ENCODE results near the gene NKX1-1.
"Not testable (repeated sequence)": the region's sequence is repeated elsewhere in the genome, so short reads cannot be mapped to it uniquely, and the experiment has no call there.

Gene NKX1-1

DNA sequence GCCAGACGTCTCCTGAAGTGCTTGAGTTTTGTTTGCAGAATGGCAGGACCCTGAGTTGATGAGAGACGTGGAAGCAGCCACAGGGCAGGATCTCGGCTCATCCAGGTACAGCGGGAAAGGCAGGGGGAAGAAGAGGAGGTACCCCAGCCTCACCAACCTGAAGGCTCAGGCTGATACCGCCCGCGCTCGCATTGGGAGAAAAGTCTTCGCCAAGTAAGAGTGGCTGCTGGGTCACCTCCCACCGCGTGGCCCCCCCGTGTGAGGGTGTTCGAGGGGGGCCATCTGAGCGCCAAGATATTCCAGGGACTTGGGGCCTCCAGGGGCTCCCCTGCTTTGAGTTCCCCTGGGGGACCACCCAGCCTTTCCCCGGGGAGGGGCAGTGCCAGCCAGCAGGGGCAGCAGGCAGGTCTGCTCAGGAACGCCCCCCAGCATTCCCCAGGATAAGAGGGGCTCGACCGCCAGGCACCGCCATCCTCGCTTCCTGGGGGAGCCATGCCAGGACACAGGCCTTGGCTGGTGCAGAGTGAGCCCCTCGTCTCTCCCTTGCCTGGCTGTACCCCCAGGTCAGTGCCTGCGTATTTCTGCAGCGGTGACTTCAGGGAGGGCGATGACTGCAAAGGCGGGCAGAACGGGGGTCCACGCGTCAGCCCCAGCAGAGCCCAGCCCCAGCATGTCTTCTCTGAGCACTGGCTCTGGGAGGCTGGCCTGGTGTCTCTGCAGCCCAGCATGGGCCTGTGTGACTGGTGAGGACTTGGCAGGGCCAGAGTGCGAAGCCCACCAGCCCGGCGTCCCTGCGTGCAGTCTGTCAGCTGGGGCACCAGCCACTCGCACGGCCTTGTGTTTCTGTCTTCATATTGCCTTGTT lies 22.3 kb downstream of the NKX1-1 start:
- DNase-seq, result no peak

DNA sequence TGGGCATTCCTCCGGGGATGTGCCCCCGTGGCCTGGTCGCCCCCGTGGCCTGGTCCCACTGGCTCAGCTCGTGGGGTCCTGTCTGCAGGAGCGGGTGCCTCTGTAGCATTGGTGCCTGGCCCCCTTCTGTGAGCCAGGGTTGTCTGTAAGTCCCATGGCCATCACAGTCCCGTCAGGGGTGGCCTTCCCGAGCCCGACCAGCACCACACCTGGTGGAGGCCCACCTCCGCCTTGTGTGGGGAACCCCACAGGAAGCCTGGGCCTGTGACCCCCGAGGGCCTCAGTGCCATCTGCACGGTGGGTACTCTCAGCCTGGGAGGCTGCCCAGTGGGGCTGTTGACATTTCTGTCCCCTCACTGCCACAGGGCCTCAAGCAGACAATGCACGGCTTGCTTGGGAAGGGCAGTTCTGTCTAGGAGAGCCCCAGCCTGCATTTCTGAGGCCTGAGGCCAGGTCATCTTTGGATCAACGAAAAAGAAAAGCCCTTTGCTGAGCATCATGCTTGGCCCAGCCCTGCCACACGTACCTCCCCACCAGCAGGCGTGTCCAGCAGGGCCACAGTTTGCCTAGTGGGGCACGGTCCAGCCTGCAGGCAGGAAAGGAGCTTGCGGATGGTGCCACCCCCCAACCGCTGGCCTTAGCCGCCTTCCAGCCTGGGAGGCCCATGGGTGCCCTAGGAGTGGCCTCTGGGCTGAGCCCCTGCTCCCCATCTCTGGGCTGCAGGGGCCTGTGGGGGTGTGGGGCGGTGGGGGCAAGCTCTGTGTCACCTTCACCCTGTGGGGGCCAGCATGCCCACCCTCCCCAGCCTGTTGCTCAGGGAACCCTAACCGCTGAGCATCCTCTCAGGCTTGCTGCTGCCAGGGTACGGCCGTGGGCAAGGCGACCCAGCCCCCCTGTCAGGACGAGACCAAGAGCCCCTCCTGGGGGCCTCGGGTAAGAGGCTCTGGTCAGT lies 23.2 kb downstream of the NKX1-1 start:
- no peak for DNase-seq

DNA sequence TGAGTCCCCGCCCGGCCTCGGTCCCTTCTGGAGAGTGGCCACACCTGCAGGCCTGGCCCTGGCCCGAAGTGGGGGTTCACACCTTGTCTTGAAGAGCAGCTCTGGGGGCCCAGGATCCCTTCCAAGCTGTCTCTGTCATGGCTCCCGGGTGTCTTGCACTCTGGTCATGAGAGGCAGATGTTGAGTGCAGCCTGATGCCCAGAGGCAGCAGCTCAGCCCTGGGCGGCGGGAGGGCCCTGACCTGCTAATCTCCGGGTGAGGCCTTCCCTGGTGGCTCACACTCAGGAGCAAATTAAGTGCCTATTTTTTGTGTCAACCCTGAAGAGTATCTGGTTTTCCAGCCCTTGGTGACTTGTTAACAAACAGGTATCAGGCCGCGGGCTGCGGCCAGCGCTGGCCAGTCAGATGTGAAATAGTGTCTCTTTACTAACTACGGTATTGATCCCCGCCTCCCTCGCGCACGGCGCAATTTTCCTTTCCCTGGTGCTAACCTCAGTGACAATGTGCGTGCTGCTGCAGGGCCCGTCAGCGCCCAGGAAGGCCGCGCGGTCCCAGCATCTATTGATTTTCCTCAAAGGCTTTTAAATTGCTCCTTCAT lies 24.2 kb downstream of the NKX1-1 start:
- DNase-seq, result no peak

DNA sequence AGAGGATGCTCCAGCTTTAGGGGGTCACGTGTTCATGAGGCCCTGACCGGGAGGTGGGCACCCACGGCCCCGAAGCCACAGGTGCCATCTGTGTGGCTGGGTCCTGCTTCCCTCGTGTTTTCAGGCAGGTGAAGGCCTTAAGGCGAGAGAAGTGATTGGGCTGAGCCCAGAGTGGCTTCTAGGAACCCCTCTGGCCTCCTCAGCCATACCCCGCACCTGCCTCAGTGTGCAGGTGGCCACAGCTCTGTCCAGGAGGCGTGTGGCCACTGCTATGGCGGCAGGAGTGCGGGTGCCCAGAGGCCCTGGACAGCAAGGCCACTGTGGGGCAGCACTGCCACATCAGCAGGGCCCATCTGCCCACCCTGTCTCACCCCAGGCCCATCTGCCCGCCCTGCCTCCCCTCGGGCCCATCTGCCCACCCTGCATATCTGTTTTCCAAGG lies 25.0 kb downstream of the NKX1-1 start:
- DNase-seq, result no peak

DNA sequence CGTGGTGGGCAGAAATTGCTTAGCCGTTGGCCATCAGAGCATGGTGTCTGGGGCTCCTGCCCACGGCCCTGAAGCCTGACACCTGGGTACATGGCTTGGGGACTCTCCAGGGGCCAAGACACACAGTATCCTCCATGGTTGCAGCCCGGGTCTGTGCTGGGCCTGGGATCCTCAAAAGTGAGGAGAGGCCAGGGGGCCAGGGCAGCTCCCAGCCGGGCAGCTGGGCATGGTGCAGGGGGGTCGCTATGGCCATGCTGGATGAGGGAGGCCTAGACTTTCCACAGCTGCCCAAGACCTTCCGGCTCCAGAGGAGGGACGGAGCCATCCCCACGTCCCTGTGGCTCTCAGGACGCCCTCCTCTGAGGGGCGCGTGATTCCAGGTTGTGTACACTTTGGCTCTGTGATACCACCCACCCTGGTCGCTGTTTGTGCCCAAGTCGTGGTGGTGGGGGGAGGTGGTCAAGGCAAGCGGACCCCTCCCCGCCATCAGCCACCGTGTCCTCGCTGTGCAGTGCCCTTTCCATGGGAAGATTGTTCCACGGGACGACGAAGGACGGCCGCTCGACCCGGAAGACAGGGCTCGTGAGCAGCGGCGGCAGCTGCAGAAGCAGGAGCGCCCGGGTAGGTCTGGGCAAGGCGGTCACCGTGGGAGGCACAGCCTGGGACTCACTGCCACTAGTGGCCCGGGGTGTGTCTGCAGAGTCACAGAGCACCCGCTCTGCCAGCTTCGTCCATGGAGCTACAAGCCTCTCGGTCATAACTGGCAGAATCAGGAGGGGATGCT lies 25.7 kb downstream of the NKX1-1 start:
- no peak for DNase-seq

DNA sequence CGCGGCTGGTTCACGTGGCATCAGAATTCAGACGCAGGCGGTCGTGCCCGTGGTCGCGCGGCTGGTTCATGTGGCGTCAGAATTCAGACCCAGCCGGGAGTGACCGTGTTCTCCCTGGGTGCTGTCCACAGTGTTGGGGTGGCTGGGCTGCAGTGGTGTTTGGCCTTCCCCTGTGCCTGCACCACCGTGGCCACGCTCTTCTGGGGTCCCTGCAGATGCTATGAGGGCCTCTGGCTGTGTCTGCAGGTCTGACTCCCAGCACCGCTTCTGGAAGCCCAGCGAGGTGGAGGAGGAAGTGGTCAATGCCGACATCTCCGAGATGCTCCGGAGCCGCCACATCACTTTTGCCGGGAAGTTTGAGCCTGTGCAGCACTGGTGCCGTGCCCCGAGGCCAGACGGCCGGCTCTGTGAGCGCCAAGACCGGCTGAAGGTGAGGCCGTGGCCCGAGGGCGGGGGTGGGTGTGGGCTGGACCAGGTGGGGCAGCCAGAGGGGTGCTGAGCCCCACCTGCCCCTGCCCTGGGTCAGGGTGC lies 26.4 kb downstream of the NKX1-1 start:
- DNase-seq, result no peak

DNA sequence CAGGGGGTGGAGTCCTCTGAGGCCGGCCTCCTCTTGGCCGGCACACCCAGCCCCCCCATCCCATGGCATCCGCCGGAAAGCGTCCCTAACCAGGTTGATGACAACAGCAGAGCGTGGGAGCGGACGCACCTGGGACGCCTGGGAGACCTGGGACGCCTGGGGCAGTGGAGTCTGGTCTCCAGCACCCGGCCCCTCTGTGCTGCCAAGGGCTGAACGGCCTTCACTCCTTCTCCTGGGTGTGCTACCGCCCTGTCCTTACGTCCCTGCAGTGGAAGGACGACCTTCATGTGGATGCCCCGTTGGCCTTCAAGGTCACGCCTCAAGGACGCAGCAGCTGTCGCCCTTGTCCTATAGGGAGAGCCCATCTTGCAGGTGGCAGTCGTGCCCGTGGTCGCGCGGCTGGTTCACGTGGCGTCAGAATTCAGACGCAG lies 26.9 kb downstream of the NKX1-1 start:
- no peak for DNase-seq

DNA sequence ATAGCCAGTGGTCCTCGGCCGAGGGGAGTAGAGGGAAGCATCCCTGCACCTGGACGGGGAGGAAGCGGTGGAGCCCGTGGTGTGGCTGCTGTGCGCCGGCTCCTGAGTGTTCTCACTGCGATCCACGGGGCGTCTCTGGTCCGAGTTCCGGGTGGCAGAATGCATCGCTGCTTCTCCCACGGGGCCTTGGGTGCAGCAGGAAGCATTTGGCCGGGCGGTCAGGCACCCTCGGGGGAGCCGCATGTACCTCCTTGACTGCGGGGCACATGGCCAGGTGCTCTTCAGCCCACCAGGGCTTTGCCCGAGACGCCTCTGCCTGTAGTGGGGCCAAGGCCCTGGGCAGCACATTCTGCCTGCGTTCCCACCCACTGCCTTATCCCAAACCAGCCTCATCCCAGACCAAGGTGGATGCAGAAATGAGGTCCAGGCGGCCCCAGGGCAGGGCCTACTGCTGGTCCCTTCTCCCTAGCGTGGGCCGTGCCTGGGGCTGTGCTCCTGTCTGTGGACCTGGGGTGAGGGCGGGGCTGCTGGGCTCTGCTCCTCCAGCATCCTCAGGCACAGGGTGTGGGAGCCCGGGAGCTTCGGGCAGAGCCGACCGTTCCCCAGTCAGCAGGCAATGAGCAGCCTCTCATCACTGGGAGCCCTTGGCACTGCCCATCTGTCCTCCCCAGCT lies 27.5 kb downstream of the NKX1-1 start:
- DNase-seq, result no peak

DNA sequence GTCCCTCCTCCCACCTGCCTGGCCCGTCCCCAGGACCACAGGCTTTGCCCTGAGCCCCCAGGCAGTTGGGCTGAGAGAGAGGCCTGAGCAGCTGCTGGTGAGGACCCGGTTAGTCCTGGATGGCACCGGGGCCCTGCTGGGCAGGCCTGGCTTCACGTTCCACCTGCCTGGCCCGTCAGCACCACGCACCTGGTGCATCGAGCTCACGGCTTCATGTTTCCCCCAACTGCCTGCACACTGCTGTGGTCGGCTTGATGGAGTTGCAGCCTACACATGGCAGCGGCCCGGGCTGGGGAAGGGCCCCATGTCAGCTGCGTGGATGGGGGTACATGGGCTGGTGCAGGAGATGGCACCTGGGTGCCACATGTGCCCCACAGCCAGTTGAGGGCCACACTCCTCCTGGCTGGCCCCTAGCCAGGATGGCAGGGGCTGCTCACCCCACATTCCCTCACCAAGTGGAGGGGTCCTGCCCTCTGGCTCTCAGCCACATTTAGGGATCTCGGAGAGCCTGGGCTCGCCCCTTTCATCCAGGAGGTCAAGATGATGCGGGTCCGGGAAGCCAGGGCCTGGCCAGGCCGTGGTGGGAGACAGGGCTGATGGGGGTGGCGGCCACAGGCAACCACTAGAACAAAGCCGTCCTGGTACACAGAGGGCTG lies 28.5 kb downstream of the NKX1-1 start:
- DNase-seq, result no peak

DNA sequence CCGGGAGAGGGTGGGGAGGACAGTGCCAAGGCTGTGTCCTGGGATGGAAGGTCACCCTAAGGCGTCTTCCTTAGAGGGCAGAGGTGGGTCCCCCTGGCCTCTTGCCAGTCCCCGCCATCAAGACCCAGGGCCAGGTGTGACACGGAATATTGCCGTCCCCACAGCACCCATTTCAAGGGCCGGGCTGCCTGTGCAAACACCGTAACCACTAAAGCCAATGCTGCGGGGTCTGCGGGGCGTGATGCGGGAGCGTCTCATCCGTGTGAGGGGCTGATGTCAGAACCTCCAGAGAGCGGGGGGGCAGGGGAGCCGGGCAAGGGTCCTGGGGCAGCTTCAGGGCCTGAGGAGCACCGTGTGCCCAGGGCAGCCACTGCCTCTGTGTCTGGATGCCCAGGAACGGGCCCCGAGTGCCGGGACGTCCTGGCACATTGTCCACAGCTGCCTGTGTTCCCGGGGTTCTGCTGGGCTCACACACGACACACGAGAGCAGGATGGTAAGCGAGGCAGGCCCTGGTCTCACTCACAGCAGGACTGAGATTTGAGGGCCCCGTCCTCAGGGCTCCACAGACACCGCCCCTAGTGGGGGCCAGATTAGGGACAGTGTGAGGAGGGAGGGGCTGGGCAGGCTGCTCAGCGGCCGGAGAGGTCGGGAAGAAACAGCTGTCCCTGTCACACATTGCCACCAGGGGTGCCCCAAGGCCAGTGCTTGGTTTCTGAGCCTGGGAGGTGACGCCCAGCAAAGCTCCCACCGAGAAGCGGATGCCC lies 29.2 kb downstream of the NKX1-1 start:
- DNase-seq, result no peak

DNA sequence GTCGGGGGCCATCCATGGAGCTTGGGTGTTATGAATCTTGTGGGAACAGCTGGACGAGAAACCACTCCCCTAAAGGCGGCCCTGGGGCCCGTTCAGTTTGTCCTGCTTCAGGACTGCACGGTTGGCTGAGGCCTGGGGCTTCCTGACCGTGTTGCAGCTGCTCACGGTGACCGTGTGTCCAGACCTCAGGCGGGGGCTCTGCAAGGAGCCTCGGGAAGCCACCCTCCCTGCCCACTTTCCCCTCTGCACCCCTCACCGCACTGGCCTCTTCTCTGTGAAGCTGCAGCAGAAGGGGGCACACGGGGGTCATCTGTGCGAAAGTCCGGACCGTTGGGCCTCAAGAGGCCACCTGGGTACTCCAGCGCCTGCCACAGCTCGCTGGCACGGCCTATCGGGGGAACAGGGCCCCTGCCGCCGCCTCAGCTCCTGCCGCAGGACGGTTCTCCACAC lies 29.8 kb downstream of the NKX1-1 start:
- DNase-seq, result no peak

DNA sequence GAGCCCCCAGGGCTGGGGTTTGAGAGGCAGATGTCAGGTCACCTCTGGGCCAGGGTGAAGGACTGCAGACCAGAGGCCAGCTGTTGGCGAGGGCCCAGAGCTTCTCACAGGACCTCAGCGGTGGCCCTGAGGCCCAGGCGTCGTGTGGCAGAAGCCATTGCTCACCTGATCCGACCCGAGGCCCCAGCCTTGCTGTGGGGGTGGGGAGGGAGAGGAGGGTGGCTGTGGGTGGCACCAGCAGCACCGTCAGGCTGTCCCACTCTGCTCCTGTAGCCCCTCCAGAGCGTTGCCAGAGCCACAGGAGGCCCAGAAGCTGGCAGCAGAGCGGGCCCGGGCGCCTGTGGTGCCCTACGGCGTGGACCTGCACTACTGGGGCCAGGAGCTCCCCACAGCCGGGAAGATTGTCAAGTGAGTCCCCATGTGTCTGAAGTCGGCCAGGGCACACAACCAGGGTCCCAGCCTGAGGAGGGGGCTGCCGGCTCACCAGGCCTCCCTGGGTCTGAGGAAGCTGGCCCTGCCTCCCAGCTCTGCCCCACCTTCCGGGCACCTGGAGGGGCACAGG lies 30.4 kb downstream of the NKX1-1 start:
- DNase-seq, result no peak

DNA sequence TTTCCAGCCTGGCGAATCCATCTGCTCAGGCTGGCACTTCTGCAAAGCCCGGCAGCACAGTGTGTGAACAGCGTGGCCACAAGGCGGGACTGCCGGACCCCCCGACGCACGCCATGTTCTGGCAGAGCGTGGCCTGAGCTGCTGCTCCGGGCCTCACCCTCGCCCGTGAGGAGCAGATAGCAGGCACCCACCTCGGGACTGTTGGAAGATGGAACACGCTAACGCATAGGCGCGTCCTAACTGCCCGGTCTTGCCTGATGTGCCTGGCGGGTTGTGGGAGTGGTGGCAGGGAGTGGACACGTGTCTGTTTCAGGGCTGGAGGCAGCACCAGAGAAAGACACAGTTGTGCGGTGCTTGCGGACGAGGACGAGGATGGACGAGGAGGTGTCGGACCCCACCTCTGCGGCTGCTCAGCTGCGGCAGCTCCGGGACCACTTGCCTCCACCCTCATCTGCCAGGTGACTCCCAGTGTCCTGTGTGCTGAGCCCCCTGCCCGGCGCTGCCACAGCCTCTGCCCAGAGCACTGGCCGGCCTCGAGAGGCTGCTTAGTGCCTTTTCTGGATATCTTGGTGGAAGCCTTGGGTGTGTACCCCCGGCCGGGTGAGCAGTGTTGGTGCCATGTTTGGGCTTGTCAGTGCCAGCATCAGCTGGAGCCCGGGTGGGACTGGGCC lies 31.1 kb downstream of the NKX1-1 start:
- DNase-seq, result no peak

DNA sequence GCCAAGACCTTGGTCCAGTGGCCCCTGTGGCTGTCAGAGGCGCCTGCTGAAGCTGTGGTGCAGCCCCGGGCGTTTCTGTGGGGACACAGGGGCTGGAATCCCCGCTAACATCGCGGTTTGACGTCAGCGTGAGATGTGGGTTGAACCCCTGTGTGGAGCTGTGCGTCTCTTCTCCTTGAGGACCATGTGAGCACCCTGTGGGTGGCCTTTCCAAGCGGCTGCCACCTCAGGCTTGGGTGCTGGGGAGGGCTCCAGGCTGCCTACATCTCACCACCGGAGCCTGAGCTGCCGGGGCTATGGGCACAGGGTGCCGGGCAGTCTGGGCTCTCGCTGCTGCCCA lies 31.6 kb downstream of the NKX1-1 start:
- no peak for DNase-seq

DNA sequence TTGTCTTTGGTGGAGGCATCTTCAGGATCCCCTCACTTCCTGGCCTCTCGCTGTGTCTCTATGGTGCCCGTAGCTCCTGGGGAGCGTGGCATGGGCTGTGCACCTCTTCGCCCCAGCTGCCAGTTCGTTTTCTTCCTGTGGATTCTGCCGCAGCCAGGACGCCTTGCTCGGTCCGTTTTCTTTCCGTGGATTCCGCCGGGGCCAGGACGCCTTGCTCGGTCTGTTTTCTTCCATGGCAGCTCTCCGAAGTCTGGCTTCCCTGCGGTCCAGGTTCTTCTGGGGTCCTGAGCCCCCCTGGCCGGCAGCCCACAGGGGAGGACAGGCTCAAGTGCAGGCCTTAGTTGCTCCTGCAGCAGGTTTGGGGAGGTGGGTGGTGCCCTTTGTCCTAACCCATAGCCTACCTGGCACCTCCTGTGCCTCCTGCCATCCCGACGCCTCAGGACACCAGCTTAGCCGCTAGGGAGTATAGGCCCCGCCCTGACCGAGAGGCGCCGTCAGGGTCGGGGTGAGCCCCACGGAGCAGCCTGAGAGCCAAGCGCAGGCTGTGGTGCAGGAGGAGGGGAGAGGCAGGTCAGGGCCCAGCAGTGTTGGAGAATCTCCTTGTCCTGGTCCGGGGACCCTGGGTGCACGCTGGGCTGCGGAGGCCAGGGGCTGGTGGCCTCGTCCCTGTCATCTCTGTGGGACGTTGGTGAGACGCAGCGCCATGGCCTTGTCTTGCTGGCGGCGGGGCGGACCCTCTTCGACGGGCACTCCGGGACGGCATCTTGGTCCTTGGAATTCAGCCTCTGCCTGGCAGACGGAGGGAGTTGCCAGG lies 32.1 kb downstream of the NKX1-1 start:
- no peak for DNase-seq

DNA sequence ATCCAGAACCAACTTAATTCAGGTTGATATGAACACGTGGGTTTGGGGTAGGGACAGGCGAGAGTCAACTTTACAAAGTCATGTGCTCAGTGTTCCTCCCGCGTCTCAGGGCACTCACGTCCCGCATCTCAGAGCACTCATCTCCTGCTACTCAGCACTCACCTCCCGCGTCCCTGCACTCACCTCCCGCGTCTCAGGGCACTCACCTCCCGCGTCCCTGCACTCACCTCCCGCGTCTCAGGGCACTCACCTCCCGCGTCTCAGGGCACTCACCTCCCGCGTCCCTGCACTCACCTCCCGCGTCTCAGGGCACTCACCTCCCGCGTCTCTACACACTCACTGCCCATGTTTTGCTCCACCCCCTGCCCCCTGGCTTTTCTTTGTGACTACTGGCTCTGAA lies 33.7 kb downstream of the NKX1-1 start:
- not testable (repeated sequence) for DNase-seq

DNA sequence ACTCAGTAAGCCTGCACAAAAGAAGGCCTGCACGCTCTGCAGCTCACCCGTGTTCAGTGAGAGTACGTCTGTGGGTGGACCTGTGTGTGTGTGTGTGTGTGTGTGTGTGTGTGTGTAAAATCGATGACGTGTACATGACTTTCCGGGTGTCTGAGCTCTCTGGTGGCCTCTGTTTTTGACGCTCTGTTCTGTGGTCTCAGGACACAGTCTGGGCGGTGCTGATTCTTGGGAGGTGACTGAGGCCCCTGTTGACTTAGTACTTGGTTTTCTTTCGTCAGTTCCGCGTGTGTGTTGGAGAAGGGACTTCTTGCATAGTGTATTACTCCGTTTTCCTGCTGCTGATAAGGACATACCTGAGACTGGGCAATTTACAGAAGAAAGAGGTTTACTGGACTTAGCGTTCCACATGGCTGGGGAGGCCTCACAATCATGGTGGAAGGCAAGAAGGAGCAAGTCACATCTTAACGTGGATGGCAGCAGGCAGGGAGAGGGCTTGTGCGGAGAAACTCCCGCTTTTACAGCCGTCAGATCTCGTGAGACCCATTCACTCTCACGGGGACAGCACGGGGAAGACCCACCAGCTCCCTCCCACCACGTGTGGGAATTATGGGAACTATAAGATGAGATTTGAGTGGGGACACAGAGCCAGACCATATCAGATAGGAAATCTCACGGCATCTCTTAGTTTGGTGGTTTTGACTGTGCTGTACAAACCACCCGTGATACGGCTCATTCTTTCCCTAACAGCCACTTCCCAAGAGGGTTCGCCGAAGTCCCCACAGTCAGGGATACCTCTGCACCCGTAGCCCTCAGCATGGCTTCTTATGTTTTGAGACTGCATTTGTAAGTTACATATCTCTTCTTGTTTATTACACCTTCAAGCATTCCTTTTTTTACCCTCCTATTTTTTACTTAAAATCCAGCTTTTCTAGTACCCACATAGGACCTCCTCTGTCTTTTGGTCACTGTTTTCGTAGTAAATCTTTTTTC lies 34.8 kb downstream of the NKX1-1 start:
- DNase-seq, result no peak
